Mononuclear cell (primary cell): ENCODE results near the gene ARHGEF1. TPM values are rescaled to one million over a fixed set of nuclear protein-coding genes. Genes with fewer than 3 reads are reported as not detected.

ENCODE experiments used
- H3K27me3 ChIP-seq: 2 replicates; pipeline ENCODE4 v1.6.0; 2011; ENCODE audit warnings: low read length, control low read depth; ENCODE audit not compliant: insufficient read depth
- H3K4me1 ChIP-seq: 2 replicates; pipeline ENCODE4 v1.5.1; 2011; ENCODE audit warnings: mild to moderate bottlenecking, low read length, control low read depth; ENCODE audit not compliant: insufficient read depth
- H3K4me3 ChIP-seq: 2 replicates; pipeline ENCODE4 v1.5.1; 2011; ENCODE audit warnings: mild to moderate bottlenecking, low read length, moderate library complexity
- H3K9me3 ChIP-seq: 2 replicates; pipeline ENCODE4 v1.5.1; 2011; ENCODE audit warnings: low read depth, mild to moderate bottlenecking, control low read depth, low read length
- total RNA-seq: library from RNA; depleted of rRNA; stranded (reverse); fragments of >200 nt; gene quantifications from one replicate; pipeline ENCODE4 v1.2.3, GENCODE V29; 2012

The ARHGEF1 gene
- total RNA-seq, 1 donor = 200 TPM

DNA sequence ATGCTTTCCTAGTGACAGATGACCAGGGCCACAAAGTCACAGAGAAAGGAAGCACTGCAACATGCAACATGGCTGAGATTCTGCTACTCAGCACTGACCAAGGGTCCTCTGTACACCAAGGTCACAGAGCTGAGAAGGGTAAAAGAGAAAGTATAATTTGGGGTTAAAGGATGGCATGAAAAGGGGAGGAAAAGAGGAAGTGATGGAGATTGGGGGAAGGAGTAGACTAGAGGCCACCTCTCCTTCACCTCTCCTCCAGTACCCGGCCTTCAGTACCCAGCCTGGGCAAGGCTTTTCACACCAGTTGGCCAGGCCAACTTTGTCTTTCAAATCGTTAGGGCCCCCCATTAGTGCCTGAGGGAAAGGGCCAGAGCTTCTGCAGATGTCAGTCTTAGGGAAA is 29.2 kb upstream of the ARHGEF1 start:
- H3K9me3 ChIP-seq = no peaks in the 10 kb centered on the region
- no peaks in the 10 kb centered on the region for H3K4me1 ChIP-seq
- H3K4me3 ChIP-seq = no peak overlapping the region
- H3K27me3 ChIP-seq = no peaks in the 10 kb centered on the region

DNA sequence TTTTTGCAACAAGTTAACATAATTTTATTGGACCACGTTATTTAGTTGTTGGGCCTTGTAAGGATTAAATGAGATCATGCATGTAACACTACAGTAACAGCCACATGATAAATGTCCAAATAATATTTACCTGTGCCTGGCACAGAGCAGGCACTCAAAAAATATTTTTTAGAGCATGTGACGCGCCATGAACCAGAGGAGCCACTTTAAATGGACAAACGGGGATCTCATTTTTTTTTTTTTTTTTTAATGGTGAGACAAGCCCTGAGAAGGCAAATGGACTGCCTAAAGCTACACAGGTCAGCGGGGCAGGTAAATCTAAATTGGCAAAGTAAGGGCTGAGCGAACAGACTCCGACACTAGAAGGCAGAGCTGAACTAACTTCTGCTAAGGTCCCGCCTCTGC is 23.8 kb upstream of the ARHGEF1 start:
- peak overlapping the region; percentile 75 for H3K4me3 ChIP-seq
- H3K9me3 ChIP-seq = no peaks in the 10 kb centered on the region
- peaks cover 36% of the 10 kb centered on the region for H3K4me1 ChIP-seq
- no peaks in the 10 kb centered on the region for H3K27me3 ChIP-seq

DNA sequence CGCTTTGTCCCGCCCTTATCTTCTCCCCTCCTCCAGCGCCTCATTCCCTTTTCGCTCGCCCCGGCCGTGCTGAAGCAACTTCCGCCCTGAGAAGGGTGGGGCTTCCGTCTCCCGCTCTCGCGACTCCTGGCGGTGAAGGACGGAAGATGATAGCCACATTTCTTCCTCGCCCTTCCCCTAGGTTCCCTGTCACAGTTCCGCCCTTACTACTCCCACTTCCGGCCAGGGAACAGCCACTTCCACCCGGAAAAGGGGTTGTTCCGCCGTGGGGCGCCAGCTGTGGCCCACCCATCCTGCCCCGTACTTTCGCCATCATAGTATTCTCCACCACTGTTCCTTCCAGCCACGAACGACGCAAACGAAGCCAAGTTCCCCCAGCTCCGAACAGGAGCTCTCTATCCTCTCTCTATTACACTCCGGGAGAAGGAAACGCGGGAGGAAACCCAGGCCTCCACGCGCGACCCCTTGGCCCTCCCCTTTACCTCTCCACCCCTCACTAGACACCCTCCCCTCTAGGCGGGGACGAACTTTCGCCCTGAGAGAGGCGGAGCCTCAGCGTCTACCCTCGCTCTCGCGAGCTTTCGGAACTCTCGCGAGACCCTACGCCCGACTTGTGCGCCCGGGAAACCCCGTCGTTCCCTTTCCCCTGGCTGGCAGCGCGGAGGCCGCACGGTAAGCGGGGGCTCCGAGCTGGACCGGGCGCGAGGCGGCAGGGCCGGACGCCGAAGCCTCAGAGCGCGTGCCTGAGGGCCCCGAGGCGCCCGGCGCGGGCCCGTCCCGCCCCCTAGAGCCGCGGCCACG is 23.2 kb upstream of the ARHGEF1 start, which contains the start of gene RPS19:
RPS19 (plus strand) TSS at position 638 of the 801 bp plus-strand sequence. CDS start 520 bp downstream, outside the sequence.
- Histone ChIP-seq H3K4me3 (peak within 1 kb of the TSS; percentile 75), H3K9me3 (no peaks in the 10 kb centered on the region), H3K27me3 (no peaks in the 10 kb centered on the region), H3K4me1 (peaks cover 40% of the 10 kb centered on the region)

DNA sequence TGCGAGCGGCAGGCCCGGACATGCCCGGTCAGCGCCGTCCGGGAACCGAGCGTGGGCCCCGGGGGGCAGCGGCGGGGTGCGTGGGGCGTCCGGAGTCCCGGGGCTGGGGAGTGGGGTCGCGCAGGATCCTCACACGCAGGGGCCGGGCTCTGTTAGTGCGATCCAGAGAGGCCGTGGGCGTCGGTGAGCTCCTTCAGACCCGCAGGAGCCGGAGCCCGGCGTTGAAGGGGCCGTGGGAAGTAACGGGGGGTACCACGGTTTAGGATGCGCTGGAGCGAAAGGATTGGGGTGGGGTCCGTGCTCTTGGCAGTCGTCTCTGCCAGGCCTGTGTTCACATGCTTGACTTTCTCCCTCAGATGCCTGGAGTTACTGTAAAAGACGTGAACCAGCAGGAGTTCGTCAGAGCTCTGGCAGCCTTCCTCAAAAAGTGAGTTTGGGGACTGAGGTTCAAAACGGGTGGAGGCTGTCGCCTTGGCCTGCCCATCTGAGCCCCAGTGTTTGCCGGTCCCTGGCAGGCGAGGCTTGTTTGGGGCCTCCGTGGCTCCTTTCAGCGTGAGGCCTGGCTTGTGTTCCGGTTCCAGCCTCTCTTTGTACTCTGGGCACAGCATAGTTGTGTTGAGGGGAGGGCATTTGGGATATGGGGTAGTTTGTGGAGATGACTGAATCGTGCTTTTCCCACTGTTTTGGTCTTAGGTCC is 22.4 kb upstream of the ARHGEF1 start:
- Histone ChIP-seq H3K27me3 (no peaks in the 10 kb centered on the region), H3K4me3 (peak overlapping the region; percentile 75), H3K4me1 (peaks cover 45% of the 10 kb centered on the region), H3K9me3 (no peaks in the 10 kb centered on the region)

DNA sequence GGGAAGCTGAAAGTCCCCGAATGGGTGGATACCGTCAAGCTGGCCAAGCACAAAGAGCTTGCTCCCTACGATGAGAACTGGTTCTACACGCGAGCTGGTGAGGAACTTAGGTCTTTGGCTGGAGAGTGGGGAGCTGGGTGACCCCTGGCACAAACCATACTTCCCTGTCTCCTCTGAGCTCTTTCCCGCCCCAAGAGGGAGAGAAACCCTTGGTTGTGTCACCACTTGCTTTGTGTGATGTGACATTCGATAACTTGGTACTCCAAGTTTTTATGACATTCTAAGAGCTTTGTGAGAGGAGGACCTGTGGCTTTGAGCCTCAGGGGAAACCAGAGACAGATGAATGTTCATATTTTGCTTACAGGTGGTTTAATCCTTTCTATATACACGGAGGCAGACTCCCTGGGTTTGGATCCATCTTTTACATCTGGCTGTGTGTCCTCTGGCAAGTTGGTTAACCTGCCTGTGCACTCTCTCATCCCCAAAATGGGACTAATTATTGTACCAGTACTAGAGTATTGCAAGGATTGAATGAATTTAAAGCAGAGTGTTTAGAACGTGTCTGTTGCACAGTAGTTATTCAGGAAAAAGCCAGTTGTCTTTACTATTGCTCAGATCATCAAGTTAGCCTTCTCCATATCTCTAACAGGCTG is 21.7 kb upstream of the ARHGEF1 start:
- Histone ChIP-seq H3K4me1 (peaks cover 45% of the 10 kb centered on the region), H3K27me3 (no peaks in the 10 kb centered on the region), H3K4me3 (peak overlapping the region; percentile 75), H3K9me3 (no peaks in the 10 kb centered on the region)

DNA sequence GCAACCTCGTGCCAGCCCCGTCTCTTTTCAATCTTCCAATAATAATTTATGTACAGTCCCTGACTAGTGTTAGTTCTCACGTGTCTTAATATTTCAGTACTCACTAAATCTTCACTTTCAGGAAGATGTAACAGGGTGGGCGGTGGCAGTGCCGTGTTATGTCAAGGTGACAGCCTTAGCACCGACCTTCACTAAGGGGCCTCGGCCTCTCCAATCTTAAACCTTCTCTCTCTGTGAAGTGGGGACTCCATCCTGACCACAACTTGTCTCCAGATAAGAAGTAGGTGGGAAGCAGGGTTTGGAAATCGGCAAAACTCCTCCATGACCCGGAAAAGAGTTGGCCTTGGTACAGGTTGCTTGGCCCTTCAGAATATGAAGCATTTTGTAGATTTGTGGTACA is 21.1 kb upstream of the ARHGEF1 start:
- peaks cover 45% of the 10 kb centered on the region for H3K4me1 ChIP-seq
- H3K9me3 ChIP-seq = no peaks in the 10 kb centered on the region
- no peak overlapping the region for H3K4me3 ChIP-seq
- H3K27me3 ChIP-seq = no peaks in the 10 kb centered on the region

DNA sequence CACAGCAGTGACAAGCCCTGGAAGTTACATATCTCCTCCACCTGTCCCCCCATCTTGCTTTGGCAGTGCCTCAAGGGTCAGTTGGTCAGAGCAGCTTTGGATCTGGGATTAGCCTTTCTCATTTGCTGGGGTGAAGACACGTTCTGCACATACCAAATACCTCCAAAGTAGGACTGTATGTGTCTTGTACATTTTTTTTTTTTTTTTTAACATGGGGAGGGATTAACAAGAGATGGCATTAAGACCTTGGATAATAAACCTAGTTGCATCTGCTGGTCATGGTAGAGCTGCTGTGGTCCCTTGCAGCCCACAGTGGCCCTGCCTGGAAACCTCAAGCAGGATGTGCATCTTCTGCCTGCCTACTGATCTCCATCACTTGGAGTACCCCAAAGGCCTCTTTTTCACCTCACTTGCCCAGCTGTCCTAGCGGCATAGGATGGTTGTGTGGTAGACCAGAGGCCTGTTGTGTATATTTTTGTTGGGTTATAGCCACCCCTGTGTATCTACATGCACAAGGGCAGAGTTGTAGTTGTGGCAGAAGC is 20.5 kb upstream of the ARHGEF1 start:
- H3K27me3 ChIP-seq = no peaks in the 10 kb centered on the region
- H3K4me1 ChIP-seq = peaks cover 48% of the 10 kb centered on the region
- H3K9me3 ChIP-seq = no peaks in the 10 kb centered on the region
- no peak overlapping the region for H3K4me3 ChIP-seq

DNA sequence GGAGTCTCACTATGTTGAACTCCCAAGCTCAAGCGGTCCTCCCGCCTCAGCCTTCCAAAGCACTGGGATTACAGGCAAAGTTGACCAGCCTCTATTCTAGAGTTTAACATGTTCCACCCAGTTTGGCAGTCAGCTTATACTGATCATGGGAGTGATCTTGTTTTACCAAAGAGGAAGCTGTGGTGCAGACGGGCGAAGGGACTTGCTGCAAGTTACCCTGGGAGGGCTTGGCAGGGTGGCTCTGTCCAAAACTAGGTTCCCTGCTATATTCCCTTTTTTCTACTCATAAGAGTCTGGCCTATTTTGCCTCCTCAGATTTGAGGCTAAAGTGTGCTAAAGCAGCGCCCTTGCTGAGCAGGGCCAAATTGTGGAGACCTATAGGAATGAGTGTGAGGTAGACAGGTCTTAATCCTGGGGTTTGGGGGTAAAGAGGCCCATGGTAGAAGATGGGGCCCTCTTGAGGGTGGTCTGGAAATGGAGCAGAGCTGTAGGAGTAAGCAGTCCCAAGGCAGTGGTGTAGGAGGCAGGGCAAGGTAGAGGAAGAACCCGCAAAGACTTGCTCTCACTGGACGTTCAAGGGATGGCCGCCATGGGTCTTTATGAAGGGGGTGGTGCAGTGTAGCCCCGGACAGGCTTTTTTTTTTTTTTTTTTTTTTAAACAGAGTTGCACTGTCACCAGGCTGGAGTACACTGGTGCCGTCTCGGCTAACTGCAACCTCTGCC is 19.6 kb upstream of the ARHGEF1 start:
- Histone ChIP-seq H3K4me1 (peaks cover 57% of the 10 kb centered on the region), H3K4me3 (no peak overlapping the region), H3K9me3 (no peaks in the 10 kb centered on the region), H3K27me3 (no peaks in the 10 kb centered on the region)

DNA sequence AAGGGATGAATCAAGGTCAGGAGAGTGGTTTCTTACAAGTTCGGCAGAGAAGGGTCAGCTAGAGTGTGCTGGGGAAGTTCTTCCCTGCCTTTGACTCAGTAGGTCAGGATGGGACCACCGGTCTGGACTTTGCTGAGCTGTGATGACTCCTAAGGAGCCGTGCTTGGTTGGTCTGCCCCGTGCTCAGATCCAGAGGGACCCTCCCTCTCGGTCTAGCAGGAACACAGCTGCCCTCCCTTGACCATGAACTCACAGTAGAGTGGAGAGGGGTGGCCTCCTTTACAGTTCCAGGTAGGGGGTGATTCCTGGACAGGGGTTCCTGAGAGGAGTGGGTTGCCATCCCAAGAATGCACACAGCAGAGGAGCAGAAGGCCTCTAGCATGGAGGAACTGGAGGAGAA is 18.6 kb upstream of the ARHGEF1 start:
- no peak overlapping the region for H3K4me3 ChIP-seq
- H3K27me3 ChIP-seq = no peaks in the 10 kb centered on the region
- peaks cover 58% of the 10 kb centered on the region for H3K4me1 ChIP-seq
- H3K9me3 ChIP-seq = no peaks in the 10 kb centered on the region

DNA sequence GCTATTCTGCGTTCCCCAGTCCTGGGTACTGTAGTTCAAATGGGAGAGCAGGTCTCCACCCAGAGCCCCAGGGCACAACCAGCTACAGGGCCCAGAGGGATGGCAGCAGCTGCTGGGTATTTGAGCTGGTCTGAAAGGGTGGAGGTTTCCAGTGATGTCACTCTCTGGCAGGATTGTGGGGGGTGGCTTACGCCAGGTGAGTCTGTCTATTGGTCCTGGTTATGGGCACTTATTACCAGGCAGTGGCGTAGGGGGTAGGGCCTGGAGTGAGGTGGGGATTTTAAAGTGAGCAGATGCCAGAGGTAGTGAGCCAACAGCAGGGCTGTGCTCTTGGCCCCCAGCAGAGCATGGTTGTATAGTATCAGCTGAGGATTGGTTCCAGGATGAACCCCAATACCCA is 16.7 kb upstream of the ARHGEF1 start:
- no peaks in the 10 kb centered on the region for H3K27me3 ChIP-seq
- H3K9me3 ChIP-seq = no peaks in the 10 kb centered on the region
- peaks cover 69% of the 10 kb centered on the region for H3K4me1 ChIP-seq
- H3K4me3 ChIP-seq = no peak overlapping the region

DNA sequence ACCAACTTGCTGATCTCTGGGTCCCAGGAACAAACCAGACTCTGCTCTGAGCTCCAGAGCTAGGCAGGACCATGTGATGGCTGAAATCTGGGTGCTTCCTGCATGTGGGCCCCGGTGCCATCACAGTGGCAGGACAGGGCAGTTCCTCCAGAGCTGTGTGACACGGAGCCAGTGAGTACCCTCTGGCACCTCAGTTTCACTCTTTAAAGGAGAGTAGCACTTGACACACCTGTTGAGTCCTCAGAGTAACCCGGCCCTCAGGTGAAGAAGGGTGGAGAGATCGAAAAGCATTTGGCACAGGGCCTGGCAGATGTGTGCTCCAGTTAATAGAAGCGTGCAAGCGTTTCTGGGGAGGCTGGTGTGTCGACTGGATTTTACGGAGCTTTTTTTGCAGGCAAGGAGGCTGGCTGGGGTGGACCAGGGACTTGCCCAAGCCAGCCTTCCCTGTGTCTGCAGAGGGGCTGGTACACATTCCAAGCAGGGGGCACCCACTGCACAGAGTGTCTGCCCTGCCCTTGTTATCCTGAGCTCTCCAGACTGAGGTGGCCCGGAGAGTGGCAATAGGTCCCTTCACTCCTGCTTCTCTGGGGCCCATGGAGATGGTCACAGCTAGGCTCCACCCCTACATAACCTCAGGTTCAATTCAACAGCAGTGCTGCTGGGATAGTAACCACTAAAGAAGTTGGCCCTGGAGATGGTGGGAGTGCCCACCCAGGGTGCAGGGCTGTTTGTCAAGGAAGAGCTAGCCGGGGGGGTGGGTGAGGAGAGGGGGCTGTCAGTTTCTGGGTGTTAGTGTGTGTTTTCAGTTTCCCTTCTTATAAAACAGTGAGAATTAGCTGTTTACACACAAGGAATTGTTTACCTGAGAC is 14.6 kb upstream of the ARHGEF1 start:
- H3K4me3 ChIP-seq = no peak overlapping the region
- H3K9me3 ChIP-seq = no peaks in the 10 kb centered on the region
- H3K4me1 ChIP-seq = peaks cover 69% of the 10 kb centered on the region
- H3K27me3 ChIP-seq = no peaks in the 10 kb centered on the region

DNA sequence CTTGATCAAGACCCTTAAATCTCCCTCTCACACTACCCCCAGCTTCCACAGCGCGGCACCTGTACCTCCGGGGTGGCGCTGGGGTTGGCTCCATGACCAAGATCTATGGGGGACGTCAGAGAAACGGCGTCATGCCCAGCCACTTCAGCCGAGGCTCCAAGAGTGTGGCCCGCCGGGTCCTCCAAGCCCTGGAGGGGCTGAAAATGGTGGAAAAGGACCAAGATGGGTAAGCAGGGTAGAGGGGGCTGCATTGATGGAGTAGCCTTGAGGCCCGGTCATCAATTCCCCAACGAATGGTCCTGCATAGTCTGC is 14.0 kb upstream of the ARHGEF1 start:
- no peak overlapping the region for H3K4me3 ChIP-seq
- no peaks in the 10 kb centered on the region for H3K9me3 ChIP-seq
- peaks cover 71% of the 10 kb centered on the region for H3K4me1 ChIP-seq
- H3K27me3 ChIP-seq = no peaks in the 10 kb centered on the region

DNA sequence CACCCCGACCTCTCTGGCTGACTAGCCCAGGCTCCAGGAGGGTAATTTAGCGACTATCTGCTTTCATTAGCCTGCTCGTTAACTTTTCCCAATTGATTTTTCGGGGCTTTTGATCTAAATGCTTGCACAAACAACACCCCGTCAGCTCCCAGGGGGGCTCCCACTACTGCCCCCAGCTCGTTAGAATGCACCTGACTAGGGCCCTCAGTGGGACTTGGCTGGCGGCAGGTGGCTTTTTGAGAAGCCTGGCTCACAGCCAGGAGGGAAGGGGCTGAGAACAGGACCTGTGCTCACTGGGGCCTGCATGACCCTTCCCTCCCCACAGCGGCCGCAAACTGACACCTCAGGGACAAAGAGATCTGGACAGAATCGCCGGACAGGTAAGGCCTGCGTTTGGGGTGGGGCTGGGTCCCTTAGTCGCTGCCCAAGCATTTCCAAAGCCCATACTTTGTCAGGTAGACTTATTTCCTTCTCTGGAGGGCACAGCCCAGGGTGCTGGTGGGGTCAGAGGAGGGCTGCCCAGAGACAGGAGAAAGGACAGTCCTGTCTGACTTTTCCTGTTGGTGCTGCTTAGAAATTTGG is 13.5 kb upstream of the ARHGEF1 start:
- H3K27me3 ChIP-seq = no peaks in the 10 kb centered on the region
- H3K4me1 ChIP-seq = peaks cover 75% of the 10 kb centered on the region
- no peaks in the 10 kb centered on the region for H3K9me3 ChIP-seq
- H3K4me3 ChIP-seq = no peak overlapping the region

DNA sequence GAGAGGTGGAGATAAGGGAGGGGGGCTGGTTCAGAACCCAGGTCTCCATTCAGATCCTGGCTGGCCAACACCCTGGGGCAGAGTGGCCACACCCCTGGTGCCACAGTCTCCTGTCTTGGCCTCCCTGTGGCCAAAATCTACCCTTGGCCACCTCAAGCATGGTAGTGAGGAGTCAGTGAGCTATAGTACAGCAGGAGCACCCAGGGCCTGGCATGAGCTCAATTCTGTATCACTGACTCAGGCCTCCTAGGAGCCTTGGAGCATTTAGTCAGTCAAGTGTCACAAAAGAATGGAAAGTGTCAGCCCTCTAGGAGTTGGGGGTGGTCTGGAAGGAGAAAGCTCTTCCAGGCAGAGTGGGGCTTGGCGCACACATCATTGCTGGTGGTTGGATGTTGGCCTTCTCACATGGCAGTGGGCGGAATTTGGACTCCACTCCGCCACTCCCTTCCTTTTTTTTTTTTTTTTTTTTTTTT is 12.5 kb upstream of the ARHGEF1 start:
- Histone ChIP-seq H3K9me3 (no peaks in the 10 kb centered on the region), H3K4me3 (no peak overlapping the region), H3K4me1 (peaks cover 77% of the 10 kb centered on the region), H3K27me3 (no peaks in the 10 kb centered on the region)
